Transverse colon (tissue), 4 donors: ENCODE results near the gene DPEP2.

Experiments used
- CTCF ChIP-seq, 5 experiments: fragments of 200-600 bp in 3 of 5; fragments of 450-650 bp in 2 of 5; sonication (generic) in 3 of 5; IDR thresholded peaks; 1 replicate in 2 of 5; 2 replicates in 3 of 5; pipeline ENCODE4 v1.5.1; 2016 to 2017; ENCODE audit warnings: antibody characterized with exemption in 5 of 5, inconsistent platforms in 3 of 5, mild to moderate bottlenecking in 2 of 5, moderate library complexity in 1 of 5
- EP300 ChIP-seq: sonication (generic); formaldehyde crosslinking; IDR thresholded peaks from one replicate; pipeline ENCODE4 v1.6.1; 2017; ENCODE audit warnings: antibody characterized with exemption, low read depth
- POLR2A ChIP-seq: fragments of 450-650 bp; IDR thresholded peaks from one replicate; pipeline ENCODE4 v1.6.1; 2016; ENCODE audit warnings: antibody characterized with exemption, mild to moderate bottlenecking, moderate library complexity
- POLR2AphosphoS5 ChIP-seq, 3 donors: sonication (generic); formaldehyde crosslinking; IDR thresholded peaks; one replicate each; pipeline ENCODE4 v1.6.1; 2016; ENCODE audit warnings: antibody characterized with exemption in 3 of 3

DNA sequence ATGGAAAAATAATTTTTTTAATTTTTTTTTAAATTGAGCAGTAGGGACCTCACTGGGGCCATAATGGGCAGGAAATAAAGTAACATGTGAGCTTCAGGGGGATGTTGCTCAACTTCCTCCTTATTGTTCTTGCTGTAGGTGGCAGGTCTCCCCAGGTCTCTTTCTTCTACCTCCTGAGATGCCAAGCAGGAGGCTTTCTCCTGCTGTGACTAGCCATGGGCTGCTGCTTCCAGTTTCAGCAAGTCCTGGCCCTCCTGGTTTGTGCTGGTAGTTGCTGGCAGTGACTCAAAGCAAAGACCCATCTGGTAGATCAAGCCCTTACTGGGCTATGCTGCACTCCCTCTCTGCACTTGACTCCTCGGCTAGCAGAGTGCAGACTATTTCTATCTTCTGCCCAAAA, 14.2 kb upstream of the DPEP2 start:
- TF ChIP-seq CTCF (IDR thresholded peaks at IDR 0.05) (no peak), POLR2AphosphoS5 (IDR thresholded peaks at IDR 0.05) (no peak), EP300 (no peak), POLR2A (no peak)
